HG03558 (cell line): ENCODE data around the gene RFC1.
A peak's percentile ranks its signal among the peaks of the same experiment; 100 is the strongest.
"Not testable (repeated sequence)": the region's sequence is repeated elsewhere in the genome, so short reads cannot be mapped to it uniquely, and the experiment has no call there.

Experiments used
- ATAC-seq: cut with Tn5 transposase; IDR thresholded peaks from one replicate; pipeline ENCODE4 v1.9.1; 2021; ENCODE audit warnings: moderate number of reproducible peaks; ENCODE audit not compliant: unreplicated experiment; ENCODE audit errors: extremely low read depth

Gene RFC1

GRCh38 chr4:39365830-39366771, at the start of gene RFC1:
TSS of gene RFC1 (minus strand) at chr4:39366362. CDS start at chr4:39366241, 121 bp downstream.
- ATAC-seq = peak; percentile 49

GRCh38 chr4:39415678-39416283, 49.6 kb upstream of the RFC1 start:
- ATAC-seq = no peak

GRCh38 chr4:39411561-39411960, 45.4 kb upstream of the RFC1 start:
- ATAC-seq = not testable (repeated sequence)

GRCh38 chr4:39410415-39410814, 44.3 kb upstream of the RFC1 start:
- no peak for ATAC-seq

GRCh38 chr4:39407584-39407885, 41.4 kb upstream of the RFC1 start:
- ATAC-seq = no peak

- ATAC-seq = no peak
These were observed 40.8 kb upstream of the RFC1 start, which contains the start of gene KLB for GRCh38 chr4:39406763-39407583. TSS of gene KLB (plus strand) at chr4:39406930. CDS start at chr4:39406950, 20 bp downstream.

GRCh38 chr4:39401640-39402039, 35.5 kb upstream of the RFC1 start:
- not testable (repeated sequence) for ATAC-seq

- ATAC-seq = no peak
These were observed 28.5 kb upstream of the RFC1 start for GRCh38 chr4:39394706-39395105.

GRCh38 chr4:39390603-39391002, 24.4 kb upstream of the RFC1 start:
- ATAC-seq = no peak

GRCh38 chr4:39384563-39384962, 18.4 kb upstream of the RFC1 start:
- no peak for ATAC-seq

- ATAC-seq = no peak
These were observed 17.5 kb upstream of the RFC1 start for GRCh38 chr4:39383690-39384089.

- no peak for ATAC-seq
These were observed 9.3 kb upstream of the RFC1 start for GRCh38 chr4:39375478-39375877.

- not testable (repeated sequence) for ATAC-seq
These were observed 5.0 kb upstream of the RFC1 start for GRCh38 chr4:39371209-39371608.

- no peak for ATAC-seq
These were observed 3.1 kb upstream of the RFC1 start for GRCh38 chr4:39369301-39369700.

GRCh38 chr4:39367166-39367565, 1.0 kb upstream of the RFC1 start:
- no peak for ATAC-seq

GRCh38 chr4:39365360-39365759, 802 bp downstream of the RFC1 start:
- no peak for ATAC-seq

- ATAC-seq = no peak
These were observed 2.3 kb downstream of the RFC1 start for GRCh38 chr4:39363773-39364393.

- no peak for ATAC-seq
These were observed 3.3 kb downstream of the RFC1 start for GRCh38 chr4:39362827-39363226.

GRCh38 chr4:39360611-39361010, 5.6 kb downstream of the RFC1 start:
- ATAC-seq = not testable (repeated sequence)

GRCh38 chr4:39357002-39357401, 9.2 kb downstream of the RFC1 start:
- ATAC-seq = no peak

- no peak for ATAC-seq
These were observed 12.0 kb downstream of the RFC1 start for GRCh38 chr4:39354254-39354552.
